ENCODE data around the gene RANBP10. TPM values are rescaled to one million over a fixed set of nuclear protein-coding genes. Genes with fewer than 3 reads are reported as not detected.
"Not testable (repeated sequence)": the region's sequence is repeated elsewhere in the genome, so short reads cannot be mapped to it uniquely, and the experiment has no call there.

RANBP10 gene
- total RNA-seq, 3 donors from 2014 or later (not counting 1 experiment from before 2014, with no cell fraction given) = 20.9 to 25.8 (median 24.5) TPM

DNA sequence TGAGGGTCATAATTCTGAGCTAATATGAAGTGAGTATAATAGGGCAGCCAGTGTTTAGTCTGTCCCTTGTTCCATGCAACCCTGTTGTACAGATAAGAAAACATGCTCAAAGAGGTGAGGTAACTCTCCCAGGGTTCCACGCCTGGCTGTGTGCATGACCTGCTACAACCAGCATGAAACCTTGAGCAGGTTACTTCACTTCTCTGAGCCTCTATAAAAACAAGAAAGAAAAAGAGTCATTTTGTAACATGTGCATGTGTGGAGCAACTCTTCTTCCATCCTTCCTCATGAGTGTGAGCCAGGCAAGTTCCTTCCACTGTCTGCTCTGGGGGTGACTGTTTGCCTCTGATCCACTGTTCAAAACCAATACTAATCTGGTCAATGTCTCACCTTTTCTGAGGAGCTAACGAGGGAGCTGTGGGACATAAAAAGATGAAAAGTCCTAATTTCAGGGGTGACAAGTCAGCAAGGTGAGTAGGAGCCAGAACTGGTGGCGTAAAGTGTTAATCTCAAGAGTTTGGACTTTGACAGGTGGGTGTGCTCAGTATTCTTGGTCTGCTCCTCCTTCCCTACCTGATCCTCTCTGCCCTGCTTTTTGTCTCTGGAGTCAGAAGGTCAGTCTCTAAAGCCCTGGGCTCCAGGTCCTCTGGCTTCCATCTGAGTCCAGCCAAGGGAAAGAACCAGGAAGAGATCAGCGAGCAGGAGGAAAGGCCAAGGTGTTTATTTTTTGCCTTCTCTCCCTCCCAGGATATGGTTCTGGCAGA lies 108.8 kb downstream of the RANBP10 start:
- WGBS (ENCODE audit: insufficient coverage) = 96% methylated on average over 4 of the region's 4 CpGs
- H3K27ac Mint-ChIP-seq = no peak overlapping the region
- intact Hi-C loops (cut with micrococcal nuclease) = no loop called here

DNA sequence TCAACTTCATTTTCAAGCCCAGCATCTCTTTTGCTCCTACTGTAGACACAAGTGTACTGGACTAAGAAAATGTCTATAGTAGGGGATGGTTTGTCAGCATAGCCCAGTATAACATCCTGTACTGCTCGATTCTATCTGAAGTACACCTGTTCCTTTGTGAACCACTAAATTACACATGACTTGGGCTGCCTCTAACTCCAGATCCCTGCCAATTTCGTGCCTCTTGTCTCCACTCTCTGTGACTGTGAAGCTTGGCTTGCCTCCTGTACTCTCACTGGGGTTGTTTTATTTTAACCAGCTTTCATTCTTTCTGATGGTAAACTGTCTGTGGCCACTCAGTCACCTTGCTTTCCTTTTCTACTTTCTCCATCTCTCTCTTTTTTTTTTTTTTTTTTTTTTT lies 111.7 kb downstream of the RANBP10 start:
- ATAC-seq = no peak
- no peak for DNase-seq
- TF ChIP-seq, protein P1, sequence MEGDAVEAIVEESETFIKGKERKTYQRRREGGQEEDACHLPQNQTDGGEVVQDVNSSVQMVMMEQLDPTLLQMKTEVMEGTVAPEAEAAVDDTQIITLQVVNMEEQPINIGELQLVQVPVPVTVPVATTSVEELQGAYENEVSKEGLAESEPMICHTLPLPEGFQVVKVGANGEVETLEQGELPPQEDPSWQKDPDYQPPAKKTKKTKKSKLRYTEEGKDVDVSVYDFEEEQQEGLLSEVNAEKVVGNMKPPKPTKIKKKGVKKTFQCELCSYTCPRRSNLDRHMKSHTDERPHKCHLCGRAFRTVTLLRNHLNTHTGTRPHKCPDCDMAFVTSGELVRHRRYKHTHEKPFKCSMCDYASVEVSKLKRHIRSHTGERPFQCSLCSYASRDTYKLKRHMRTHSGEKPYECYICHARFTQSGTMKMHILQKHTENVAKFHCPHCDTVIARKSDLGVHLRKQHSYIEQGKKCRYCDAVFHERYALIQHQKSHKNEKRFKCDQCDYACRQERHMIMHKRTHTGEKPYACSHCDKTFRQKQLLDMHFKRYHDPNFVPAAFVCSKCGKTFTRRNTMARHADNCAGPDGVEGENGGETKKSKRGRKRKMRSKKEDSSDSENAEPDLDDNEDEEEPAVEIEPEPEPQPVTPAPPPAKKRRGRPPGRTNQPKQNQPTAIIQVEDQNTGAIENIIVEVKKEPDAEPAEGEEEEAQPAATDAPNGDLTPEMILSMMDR (IDR thresholded peaks at IDR 0.05) = no peak
- H3K27ac ChIP-seq (ENCODE audit: low read length) = no peak overlapping the region
- H3K27me3 Mint-ChIP-seq (ENCODE audit: low read depth in 2 of 2) = no peaks in the 10 kb centered on the region
- H3K4me3 ChIP-seq (ENCODE audit: low read length) = no peak overlapping the region
- peaks cover 0 to 3% of the 10 kb centered on the region in 2 donors for H3K9me3 Mint-ChIP-seq
- H3K9me3 ChIP-seq (ENCODE audit: control insufficient read depth, insufficient read depth, low read length) = peaks cover 6% of the 10 kb centered on the region
- H3K27ac Mint-ChIP-seq = no peak overlapping the region
- 85% methylated on average over 2 of the region's 2 CpGs for WGBS (ENCODE audit: insufficient coverage)
- H3K36me3 Mint-ChIP-seq = no peaks in the 10 kb centered on the region
- H3K4me1 ChIP-seq (ENCODE audit: control insufficient read depth, insufficient read depth, low read length) = no peaks in the 10 kb centered on the region
- H3K36me3 ChIP-seq (ENCODE audit: control insufficient read depth, insufficient read depth, low read length) = peaks cover 2% of the 10 kb centered on the region
- no peaks in the 10 kb centered on the region for H3K27me3 ChIP-seq (ENCODE audit: control insufficient read depth, insufficient read depth, low read length)
- peaks cover 0 to 4% of the 10 kb centered on the region in 2 donors for H3K4me1 Mint-ChIP-seq
- intact Hi-C loops (cut with micrococcal nuclease) = no loop called here
- no peak overlapping the region for H3K4me3 Mint-ChIP-seq

More for the DNA sequence above, 108.8 kb downstream of the RANBP10 start:
- DNase-seq (no peak), ATAC-seq (peak in 1 of 3 donors; percentile 14)
- Mint-ChIP-seq H3K36me3 (no peaks in the 10 kb centered on the region), H3K4me3 (no peak overlapping the region), H3K27me3 (ENCODE audit: low read depth in 2 of 2) (no peaks in the 10 kb centered on the region), H3K4me1 (no peaks in the 10 kb centered on the region), H3K9me3 (peaks cover 0 to 3% of the 10 kb centered on the region in 2 donors)
- H3K4me3 ChIP-seq (ENCODE audit: low read length) = no peak overlapping the region
- H3K9me3 ChIP-seq (ENCODE audit: control insufficient read depth, insufficient read depth, low read length) = peaks cover 9% of the 10 kb centered on the region
- H3K27me3 ChIP-seq (ENCODE audit: control insufficient read depth, insufficient read depth, low read length) = no peaks in the 10 kb centered on the region
- no peaks in the 10 kb centered on the region for H3K36me3 ChIP-seq (ENCODE audit: control insufficient read depth, insufficient read depth, low read length)
- no peak overlapping the region for H3K27ac ChIP-seq (ENCODE audit: low read length)
- TF ChIP-seq, protein P1 (IDR thresholded peaks at IDR 0.05) = no peak
- H3K4me1 ChIP-seq (ENCODE audit: control insufficient read depth, insufficient read depth, low read length) = no peaks in the 10 kb centered on the region

DNA sequence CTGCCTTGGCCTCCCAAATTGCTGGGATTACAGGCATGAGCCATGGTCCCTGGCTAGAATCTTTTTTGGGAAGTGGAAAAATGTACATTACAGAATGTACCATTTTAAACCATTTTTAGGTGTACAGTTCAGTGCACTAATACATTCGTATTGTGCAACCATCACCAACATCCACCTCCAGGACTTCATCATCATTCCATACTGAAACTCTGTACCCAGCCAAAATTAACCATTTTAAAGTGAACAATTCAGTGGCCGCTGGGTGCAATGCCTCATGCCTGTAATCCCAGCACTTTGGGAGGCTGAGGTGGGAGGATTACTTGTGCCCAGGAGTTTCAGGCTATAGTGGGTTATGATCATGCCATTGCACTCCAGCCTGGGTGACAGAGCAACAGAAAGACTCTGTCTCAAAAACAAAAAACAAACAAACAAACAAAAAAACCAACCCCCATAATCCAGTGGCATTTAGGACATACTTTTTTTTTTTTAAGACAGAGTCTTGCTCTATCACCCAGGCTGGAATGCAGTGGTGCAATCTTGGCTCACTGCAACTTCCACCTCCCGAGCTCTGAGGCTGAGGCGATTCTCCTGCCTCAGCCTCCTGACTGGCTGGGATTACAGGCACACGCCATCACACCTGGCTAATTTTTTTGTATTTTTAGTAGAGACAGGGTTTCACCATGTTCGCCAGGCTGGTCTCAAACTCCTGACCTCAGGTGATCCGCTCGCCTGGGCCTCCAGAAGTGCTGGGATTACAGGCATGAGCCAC lies 112.7 kb downstream of the RANBP10 start:
- H3K27me3 ChIP-seq (ENCODE audit: control insufficient read depth, insufficient read depth, low read length); H3K27ac ChIP-seq (ENCODE audit: low read length); H3K36me3 Mint-ChIP-seq; H3K27me3 Mint-ChIP-seq (ENCODE audit: low read depth in 2 of 2); H3K36me3 ChIP-seq (ENCODE audit: control insufficient read depth, insufficient read depth, low read length); DNase-seq; H3K4me1 Mint-ChIP-seq; H3K4me1 ChIP-seq (ENCODE audit: control insufficient read depth, insufficient read depth, low read length); H3K9me3 Mint-ChIP-seq; ATAC-seq; H3K4me3 Mint-ChIP-seq; intact Hi-C loops (cut with micrococcal nuclease); H3K4me3 ChIP-seq (ENCODE audit: low read length); H3K9me3 ChIP-seq (ENCODE audit: control insufficient read depth, insufficient read depth, low read length); H3K27ac Mint-ChIP-seq: not testable (repeated sequence)
- WGBS (ENCODE audit: insufficient coverage) = 98% methylated on average over 7 of the region's 8 CpGs

DNA sequence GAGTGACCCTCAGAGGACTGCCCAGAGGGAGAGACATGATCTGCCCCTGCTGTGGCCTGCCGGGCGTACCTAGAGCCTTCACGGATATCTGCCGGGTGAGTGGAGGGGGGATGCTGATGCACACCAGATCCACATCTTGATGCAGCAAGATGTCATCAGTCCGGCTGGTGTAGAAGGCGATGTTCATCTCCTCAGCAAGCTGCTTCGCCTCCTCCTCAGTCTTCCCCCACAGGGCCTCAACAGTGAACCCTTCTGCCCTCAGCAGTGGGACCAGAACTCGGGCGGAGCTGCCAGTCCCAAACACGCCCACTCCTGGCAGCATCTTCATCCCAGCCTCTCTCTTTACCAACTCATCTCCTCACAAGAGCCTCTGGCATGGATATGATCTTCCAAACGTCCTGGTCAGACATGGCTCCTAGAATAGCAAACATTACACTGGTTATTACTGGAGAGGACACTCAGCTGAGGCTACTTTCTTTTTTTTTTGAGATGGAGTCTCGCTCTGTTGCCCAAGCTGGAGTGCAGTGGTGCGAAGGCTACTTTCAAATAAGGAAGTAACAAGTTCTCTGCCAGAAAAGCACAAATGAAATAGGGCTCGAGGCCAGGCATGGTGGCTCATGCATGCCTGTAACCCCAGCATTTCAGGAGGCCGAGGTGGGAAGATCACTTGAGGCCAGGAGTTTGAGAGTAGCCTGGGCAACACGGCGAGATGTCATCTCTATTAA lies 120.8 kb downstream of the RANBP10 start:
- WGBS (ENCODE audit: insufficient coverage) = 85% methylated on average over 15 of the region's 17 CpGs
- intact Hi-C loops (cut with micrococcal nuclease) = no loop called here
- H3K27me3 Mint-ChIP-seq (ENCODE audit: low read depth in 2 of 2) = no peaks in the 10 kb centered on the region
- no peaks in the 10 kb centered on the region for H3K9me3 Mint-ChIP-seq
- H3K36me3 Mint-ChIP-seq = peaks cover 6% of the 10 kb centered on the region
- no peaks in the 10 kb centered on the region for H3K4me1 Mint-ChIP-seq
- no peak overlapping the region for H3K4me3 ChIP-seq (ENCODE audit: low read length)
- H3K4me3 Mint-ChIP-seq = no peak overlapping the region
- no peaks in the 10 kb centered on the region for H3K27me3 ChIP-seq (ENCODE audit: control insufficient read depth, insufficient read depth, low read length)
- no peak for ATAC-seq
- peaks cover 17% of the 10 kb centered on the region for H3K36me3 ChIP-seq (ENCODE audit: control insufficient read depth, insufficient read depth, low read length)
- TF ChIP-seq, protein P1 (IDR thresholded peaks at IDR 0.05) = no peak
- peaks cover 3% of the 10 kb centered on the region for H3K4me1 ChIP-seq (ENCODE audit: control insufficient read depth, insufficient read depth, low read length)
- no peak for DNase-seq
- no peak overlapping the region for H3K27ac Mint-ChIP-seq
- H3K9me3 ChIP-seq (ENCODE audit: control insufficient read depth, insufficient read depth, low read length) = no peaks in the 10 kb centered on the region
- H3K27ac ChIP-seq (ENCODE audit: low read length) = no peak overlapping the region
